HepG2 (cell line): ENCODE results near the gene RRAGB. TPM values are rescaled to one million over a fixed set of nuclear protein-coding genes. Genes with fewer than 3 reads are reported as not detected.

Experiments
- ATAC-seq: fragments of 200-7000 bp; cut with Tn5 transposase; 3 replicates; pipeline ENCODE4 v1.9.1; 2020; ENCODE audit warnings: mild to moderate bottlenecking, moderate library complexity
- BruUV-seq: library from RNA; stranded (reverse); fragments of 400-500 nt; replicated peaks from 2 replicates; lab custom pipeline; 2021; lab: Mats Ljungman, UMichigan
- CTCF ChIA-PET: fragments of 300-600 bp; formaldehyde crosslinking; extraction: SDS; loops from one replicate; lab custom pipeline; 2021; ENCODE audit warnings: low total read pairs, inconsistent platforms, low intra/inter-chr PET ratio; lab: Yijun Ruan, JAX
- POLR2A ChIA-PET: fragments of 350-600 bp; sonication (Branson Sonifier 250); formaldehyde crosslinking; loops from one replicate; lab custom pipeline; 2020; ENCODE audit warnings: antibody characterized with exemption, inconsistent platforms; lab: Yijun Ruan, JAX
- DNase-seq: peaks from one replicate; pipeline ENCODE4 v3.0.0-alpha.2; 2015; ENCODE audit warnings: low spot score
- FAIRE-seq: peaks from 3 replicates; lab custom pipeline; 2011; peaks lifted over from hg19 to GRCh38; lab: Jason Lieb, UNC
- H2AFZ ChIP-seq: one replicate; pipeline ENCODE4 v1.6.1; 2011; ENCODE audit warnings: low read length, inconsistent platforms
- H3K27ac ChIP-seq: fragments of 300-600 bp; 3 replicates; pipeline ENCODE4 v1.8.0; 2011; ENCODE audit warnings: mixed run types, mild to moderate bottlenecking, mixed read lengths, low read length, inconsistent platforms; ENCODE audit not compliant: insufficient read depth; ENCODE audit errors: extremely low read length
- H3K27me3 ChIP-seq, 2 experiments: fragments of 200-600 bp in 1 of 2; 2 replicates in 1 of 2; 3 replicates in 1 of 2; pipeline versions ENCODE4 v1.6.0 to v1.8.0; 2011; ENCODE audit warnings: low read length in 2 of 2, mild to moderate bottlenecking in 2 of 2, moderate library complexity in 2 of 2, inconsistent platforms in 1 of 2; ENCODE audit not compliant: insufficient read depth in 2 of 2, control insufficient read depth in 1 of 2
- H3K36me3 ChIP-seq, 2 experiments: fragments of 200-600 bp in 1 of 2; replicated peaks in 1 of 2; 2 replicates in 1 of 2; 3 replicates in 1 of 2; pipeline versions ENCODE4 v1.5.1 to v1.8.0; 2011; ENCODE audit warnings: low read length in 2 of 2, inconsistent platforms in 1 of 2; ENCODE audit not compliant: insufficient read depth in 2 of 2, control insufficient read depth in 1 of 2
- H3K4me1 ChIP-seq: 2 replicates; pipeline ENCODE4 v1.5.1; 2012; ENCODE audit warnings: low read length, inconsistent platforms; ENCODE audit not compliant: insufficient read depth
- H3K4me2 ChIP-seq: 2 replicates; pipeline ENCODE4 v1.6.0; 2011; ENCODE audit warnings: low read depth, low read length, inconsistent platforms
- H3K4me3 ChIP-seq, 3 experiments: fragments of 200-600 bp in 1 of 3; sonication (generic), shearing (Covaris generic) in 1 of 3; replicated peaks in 1 of 3; 2 replicates each; pipeline ENCODE4 v1.5.1; 2011 to 2016; ENCODE audit warnings: low read length in 3 of 3, inconsistent platforms in 2 of 3, low read depth in 2 of 3, mild to moderate bottlenecking in 2 of 3, control low read depth in 1 of 3, mixed read lengths in 1 of 3; ENCODE audit not compliant: insufficient read depth in 1 of 3
- H3K79me2 ChIP-seq: one replicate; pipeline ENCODE4 v1.6.1; 2011; ENCODE audit warnings: low read length, inconsistent platforms; ENCODE audit not compliant: insufficient read depth
- H3K9ac ChIP-seq: 2 replicates; pipeline ENCODE4 v1.6.0; 2011; ENCODE audit warnings: mild to moderate bottlenecking, low read depth, low read length, inconsistent platforms; ENCODE audit not compliant: insufficient read depth
- H3K9me3 ChIP-seq: 2 replicates; pipeline ENCODE4 v1.5.1; 2012; ENCODE audit warnings: mild to moderate bottlenecking, low read length
- H4K20me1 ChIP-seq: 2 replicates; pipeline ENCODE4 v1.6.0; 2011; ENCODE audit warnings: inconsistent platforms, mild to moderate bottlenecking, low read length, moderate library complexity; ENCODE audit not compliant: insufficient read depth
- CHD2 ChIP-seq: IDR thresholded peaks from 2 replicates; pipeline ENCODE4 v1.6.1; 2011; ENCODE audit warnings: low read depth, low read length, improper control_type of control experiment
- GPBP1L1 ChIP-seq: sonication (generic); formaldehyde crosslinking; IDR thresholded peaks from 2 replicates; pipeline ENCODE4 v1.5.0; 2020; ENCODE audit warnings: mild to moderate bottlenecking, missing genetic modification reagents
- HNRNPLL ChIP-seq: fragments of 200-400 bp; formaldehyde crosslinking; IDR thresholded peaks from 2 replicates; pipeline ENCODE4 v1.6.1; 2017; ENCODE audit warnings: mild to moderate bottlenecking, low read depth, low read length; ENCODE audit not compliant: poor library complexity, severe bottlenecking
- KIAA2018 ChIP-seq: sonication (generic); formaldehyde crosslinking; IDR thresholded peaks from 2 replicates; pipeline ENCODE4 v1.5.0; 2020; ENCODE audit warnings: mild to moderate bottlenecking, missing genetic modification reagents, borderline replicate concordance
- PAF1 ChIP-seq: IDR thresholded peaks from 2 replicates; pipeline ENCODE4 v1.6.1; 2016; ENCODE audit warnings: missing genetic modification reagents, missing compliant biosample characterization
- YEATS4 ChIP-seq: sonication (generic); formaldehyde crosslinking; IDR thresholded peaks from 2 replicates; pipeline ENCODE4 v1.4.0; 2020; ENCODE audit warnings: missing genetic modification reagents, borderline replicate concordance
- ZFX ChIP-seq: sonication (generic); formaldehyde crosslinking; IDR thresholded peaks from 2 replicates; pipeline ENCODE4 v1.4.0; 2020; ENCODE audit warnings: mild to moderate bottlenecking, low read depth, missing genetic modification reagents, moderate library complexity
- ZNF10 ChIP-seq: sonication (generic); formaldehyde crosslinking; IDR thresholded peaks from 2 replicates; pipeline ENCODE4 v1.4.0; 2020; ENCODE audit warnings: mild to moderate bottlenecking, low read depth, missing genetic modification reagents, borderline replicate concordance
- ZNF264 ChIP-seq: sonication (generic); formaldehyde crosslinking; IDR thresholded peaks from 2 replicates; pipeline ENCODE4 v1.4.0; 2020; ENCODE audit warnings: missing genetic modification reagents
- ZNF30 ChIP-seq: sonication (generic); formaldehyde crosslinking; IDR thresholded peaks from 2 replicates; pipeline ENCODE4 v1.5.0; 2020; ENCODE audit warnings: mild to moderate bottlenecking, missing genetic modification reagents
- ZNF597 ChIP-seq: sonication (generic); formaldehyde crosslinking; IDR thresholded peaks from 2 replicates; pipeline ENCODE4 v1.5.0; 2020; ENCODE audit warnings: missing genetic modification reagents
- ZNF761 ChIP-seq: sonication (generic); formaldehyde crosslinking; conservative IDR thresholded peaks from 2 replicates; pipeline ENCODE4 v1.4.0; 2020; ENCODE audit warnings: mild to moderate bottlenecking, missing genetic modification reagents
- in situ Hi-C: cut with HindIII; loops from 2 replicates; pipeline ENCODE4 v1.10.0; 2017; ENCODE audit warnings: low pct_unique_long_range_greater_than_20kb; ENCODE audit not compliant: extremely low pct_ligation_motif_present
- intact Hi-C: fragments of 100-400 bp; cut with micrococcal nuclease; formaldehyde crosslinking; loops from one replicate; pipeline ENCODE4 v1.10.0; 2022; ENCODE audit not compliant: unreplicated experiment
- polyA plus RNA-seq, 8 experiments: library from polyadenylated mRNA; depleted of rRNA in 3 of 8; stranded (reverse) in 7 of 8; unstranded in 1 of 8; fragments of >200 nt; fragmentation: Illumina TruSeq in 4 of 8; extraction: Trizol in 4 of 8; gene quantifications; 2 replicates each; pipeline versions ENCODE4 v1.2.1 to v1.2.3, GENCODE V29; 2011 to 2016; ENCODE audit warnings: low read depth in 4 of 8, missing spikeins in 1 of 8, mixed read lengths in 1 of 8; ENCODE audit not compliant: insufficient read depth in 1 of 8
- total RNA-seq, 5 experiments: library from RNA; depleted of rRNA; stranded (reverse); fragments of >200 nt; fragmentation: Illumina TruSeq; extraction: Trizol; gene quantifications; 2 replicates each; pipeline ENCODE4 v1.2.3, GENCODE V29; 2016; ENCODE audit warnings: low read depth in 1 of 5

Gene RRAGB
- total and polyA plus RNA-seq, 2 of the 13 experiments (the other 11 are each of a cell fraction or from before 2014, with no cell fraction given), result 12.2 to 19.9 TPM

GRCh38 chrX:55778322-55778721 lies 60.8 kb downstream of the RRAGB start:
- POLR2A ChIA-PET, result no interaction called here
- H3K27me3 ChIP-seq, result no peaks in the 10 kb centered on the region
- H3K36me3 ChIP-seq, result no peaks in the 10 kb centered on the region
- DNase-seq (no peak), FAIRE-seq (no peak), ATAC-seq (no peak)
- H3K27ac ChIP-seq, result no peak overlapping the region
- no peaks in the 10 kb centered on the region for H3K79me2 ChIP-seq
- no peak overlapping the region for H3K4me3 ChIP-seq
- peaks cover 12% of the 10 kb centered on the region; the same call in 1 of the 2 replicates for H3K4me1 ChIP-seq
- intact Hi-C loops, result no loop called here
- H3K9ac ChIP-seq, result no peak overlapping the region
- in situ Hi-C loops, result no loop called here
- no peak overlapping the region for H3K4me2 ChIP-seq
- H2AFZ ChIP-seq, result no peak overlapping the region
- TF ChIP-seq KIAA2018 (CRISPR knock-in tag) (no peak), YEATS4 (CRISPR knock-in tag) (no peak), PAF1 (CRISPR knock-in tag) (no peak), ZNF761 (no peak), GPBP1L1 (no peak), ZFX (CRISPR knock-in tag) (no peak), CHD2 (no peak), ZNF10 (CRISPR knock-in tag) (no peak), ZNF264 (no peak), HNRNPLL (no peak), ZNF597 (no peak), ZNF30 (CRISPR knock-in tag) (no peak)
- CTCF ChIA-PET, result no interaction called here
- no peaks in the 10 kb centered on the region for H3K9me3 ChIP-seq
- H4K20me1 ChIP-seq, result no peaks in the 10 kb centered on the region
- BruUV-seq, result no TSS peak
